Esophagus mucosa (tissue), 1 donor: Measurements from ENCODE around the gene KCNRG. TPM values are rescaled to one million over a fixed set of nuclear protein-coding genes. Genes with fewer than 3 reads are reported as not detected.
A peak's percentile ranks its signal among the peaks of the same experiment; 100 is the strongest.

Source experiments
- ATAC-seq: fragments of 200-7000 bp; cut with Tn5 transposase; one replicate; pipeline ENCODE4 v1.9.1; 2020
- total RNA-seq: library from RNA; stranded (reverse); gene quantifications from one replicate; pipeline ENCODE4 v1.2.4, GENCODE V29; 2023
- donor health status: DM: yes; HTN: yes; CAD: no.

Gene KCNRG, protein sequence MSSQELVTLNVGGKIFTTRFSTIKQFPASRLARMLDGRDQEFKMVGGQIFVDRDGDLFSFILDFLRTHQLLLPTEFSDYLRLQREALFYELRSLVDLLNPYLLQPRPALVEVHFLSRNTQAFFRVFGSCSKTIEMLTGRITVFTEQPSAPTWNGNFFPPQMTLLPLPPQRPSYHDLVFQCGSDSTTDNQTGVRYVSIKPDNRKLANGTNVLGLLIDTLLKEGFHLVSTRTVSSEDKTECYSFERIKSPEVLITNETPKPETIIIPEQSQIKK
- total RNA-seq = 0.68 TPM

DNA sequence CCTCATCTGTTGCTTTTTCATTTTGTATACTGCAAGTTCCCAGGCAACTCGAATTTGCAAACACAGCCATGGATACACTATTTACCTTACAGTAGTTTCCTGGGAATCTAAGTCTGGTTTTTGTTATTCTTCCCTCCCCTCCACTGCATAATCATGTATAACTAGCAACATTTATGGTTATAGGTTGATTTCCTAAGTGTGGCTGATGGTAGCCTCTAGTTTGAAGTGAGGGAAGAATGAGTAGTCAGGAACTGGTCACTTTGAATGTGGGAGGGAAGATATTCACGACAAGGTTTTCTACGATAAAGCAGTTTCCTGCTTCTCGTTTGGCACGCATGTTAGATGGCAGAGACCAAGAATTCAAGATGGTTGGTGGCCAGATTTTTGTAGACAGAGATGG is at the start of gene KCNRG:
Gene KCNRG (plus strand): TSS at position 187 of the 400 bp plus-strand sequence. CDS start 50 bp downstream, at position 237.
- no peak for ATAC-seq

DNA sequence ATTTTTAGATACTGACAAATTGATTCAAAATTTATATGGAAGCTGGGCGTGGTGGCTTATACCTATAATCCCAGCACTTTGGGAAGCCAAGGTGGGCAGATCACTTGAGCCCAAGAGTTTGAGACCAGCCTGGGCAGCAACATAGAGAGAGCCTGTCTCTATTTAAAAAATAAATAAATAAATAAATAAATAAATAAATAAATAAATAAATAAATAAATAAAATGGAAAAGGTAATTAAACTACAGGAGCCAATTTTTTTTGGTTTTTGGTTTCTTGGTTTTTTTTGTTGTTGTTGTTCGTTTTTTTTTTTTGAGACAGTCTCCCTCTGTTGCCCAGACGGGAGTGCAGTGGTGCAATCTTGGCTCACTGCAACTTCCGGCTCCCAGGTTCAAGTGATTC is 47.8 kb upstream of the KCNRG start:
- no peak for ATAC-seq

DNA sequence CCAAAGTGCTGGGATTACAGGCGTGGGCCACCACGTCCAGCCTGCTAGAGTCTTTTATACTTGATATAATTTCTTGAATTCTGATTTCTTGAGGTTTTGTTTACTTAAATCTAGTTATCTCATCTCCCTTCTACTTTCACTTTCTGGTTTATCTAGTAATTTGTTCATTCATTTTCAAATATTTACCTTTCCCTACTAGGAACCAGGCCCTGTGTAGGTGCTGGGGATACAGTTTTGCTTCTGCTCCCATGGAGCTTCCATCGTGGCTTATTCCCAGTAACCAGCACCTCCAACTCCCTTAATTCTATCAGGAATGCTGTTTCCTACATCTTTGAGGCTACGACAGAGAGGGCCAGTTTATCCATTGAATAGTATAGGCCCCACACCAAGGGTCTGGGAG is 42.5 kb upstream of the KCNRG start:
- no peak for ATAC-seq

DNA sequence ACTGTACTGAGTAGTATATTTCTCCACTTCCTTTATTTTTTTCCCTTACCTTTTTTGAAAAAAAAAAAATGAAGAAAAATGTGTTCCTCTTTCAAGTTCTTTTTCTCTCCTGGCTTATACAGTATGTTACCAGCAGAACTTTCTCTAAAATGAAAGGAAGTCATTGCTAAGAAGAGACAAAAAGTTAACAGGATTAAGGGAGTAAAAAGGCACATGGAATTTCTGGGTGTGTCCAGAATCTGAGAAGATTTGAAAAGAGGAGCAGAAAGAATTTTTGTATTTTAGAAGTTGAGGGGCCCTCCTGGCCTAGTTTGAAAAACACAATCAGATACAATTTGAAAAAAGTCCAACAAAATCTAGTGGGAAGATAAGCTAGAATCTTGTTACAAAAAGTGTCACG is 39.4 kb upstream of the KCNRG start:
- ATAC-seq = no peak

DNA sequence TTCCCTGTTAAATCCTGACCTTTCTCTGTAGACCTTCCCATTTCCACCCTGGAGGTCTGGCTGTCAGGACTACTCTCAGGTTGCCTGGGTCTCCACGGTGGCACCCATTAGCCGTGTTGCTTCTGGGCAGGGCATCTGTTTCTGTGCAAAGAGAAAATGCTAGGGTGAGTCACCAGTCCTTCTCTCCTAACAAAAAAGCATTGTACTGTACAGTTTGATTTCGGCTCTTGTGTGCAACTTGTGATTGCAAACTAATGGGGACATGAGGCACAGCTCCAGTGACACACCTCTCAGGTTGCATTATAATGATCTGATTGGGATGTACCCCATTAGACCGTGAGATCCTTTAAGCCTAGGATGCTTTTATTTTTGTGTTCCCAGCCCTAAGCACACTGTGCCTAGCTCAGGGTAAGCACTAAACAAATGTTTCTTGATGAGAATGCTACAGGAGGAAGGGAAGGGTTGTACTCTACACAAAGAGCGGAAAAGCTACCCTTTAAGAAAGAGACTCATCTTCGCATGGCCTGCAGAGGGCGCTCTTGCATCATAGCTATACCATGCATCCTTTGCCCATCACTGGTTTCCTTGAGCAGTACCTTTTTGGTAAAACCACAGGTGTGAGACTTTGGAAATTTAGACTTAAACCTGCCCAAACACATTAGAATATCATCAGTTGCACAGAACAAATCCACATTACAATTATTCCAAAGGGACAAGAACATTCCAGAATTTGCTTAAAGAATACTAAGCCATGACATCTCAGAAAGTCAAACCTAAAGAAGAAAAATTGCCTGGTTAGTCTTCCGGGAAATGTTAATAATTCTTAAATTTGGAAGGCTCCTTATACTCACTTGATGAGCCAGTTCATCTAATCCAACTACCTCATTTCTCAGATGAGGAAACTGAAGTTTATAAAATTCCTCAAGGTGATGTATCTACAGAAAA is 38.7 kb upstream of the KCNRG start:
- ATAC-seq = peak; percentile 90

DNA sequence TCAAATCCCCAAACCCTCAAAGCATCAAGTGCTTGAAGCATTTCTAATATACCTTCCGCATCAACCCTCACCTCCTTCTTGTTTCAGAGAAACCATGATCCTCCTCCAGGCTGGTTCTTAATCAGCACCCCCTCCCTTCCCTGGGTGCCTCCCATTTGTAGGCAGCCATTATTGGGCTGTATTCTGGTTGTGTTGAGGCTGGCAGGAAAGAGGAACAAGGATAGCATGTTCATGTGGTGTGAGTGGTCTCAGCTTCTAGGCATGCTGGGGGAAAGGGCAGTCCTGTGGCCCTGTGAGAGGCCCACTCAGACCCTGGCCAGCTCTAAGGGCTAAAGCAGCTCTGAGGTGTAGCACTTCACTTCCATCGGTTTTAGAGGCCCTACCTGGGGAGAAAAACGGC is 37.3 kb upstream of the KCNRG start:
- ATAC-seq = no peak

DNA sequence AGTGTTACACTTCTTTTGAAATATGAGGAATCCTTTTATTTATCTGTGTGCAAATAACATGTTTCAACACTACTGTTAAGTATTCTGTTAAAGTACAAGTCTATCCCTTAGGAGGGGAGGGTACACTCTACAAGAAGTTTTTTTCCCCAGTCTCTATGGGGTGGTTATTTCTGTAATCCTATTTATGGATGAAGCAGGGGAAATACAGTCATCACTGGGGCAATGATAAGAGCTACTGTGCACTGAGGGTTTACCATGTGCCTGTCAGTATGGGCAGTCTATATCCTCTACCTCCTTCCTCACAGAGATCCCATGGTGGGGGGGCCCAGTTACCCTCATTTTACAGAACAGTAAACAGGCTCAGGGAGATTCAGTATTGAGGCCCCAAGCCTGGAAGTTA is 35.0 kb upstream of the KCNRG start:
- no peak for ATAC-seq

DNA sequence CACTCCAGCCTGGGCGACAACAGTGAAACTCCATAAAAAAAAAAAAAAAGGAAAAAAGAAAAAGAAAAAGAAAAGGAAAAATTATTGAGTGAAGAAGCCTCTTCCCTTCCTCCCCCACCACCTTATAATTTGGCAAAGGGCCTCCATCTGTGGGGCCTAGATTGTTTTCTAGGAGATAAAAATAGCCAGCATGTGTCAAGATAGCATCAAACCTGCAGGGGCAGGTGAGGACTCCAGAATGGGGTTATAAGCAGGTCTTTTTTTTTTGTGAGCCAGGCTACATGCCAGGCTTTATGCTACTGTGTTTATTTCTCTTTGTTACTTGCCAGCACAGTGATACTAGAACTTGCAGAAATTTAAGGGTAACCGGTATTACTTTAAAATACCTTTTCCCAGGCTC is 30.1 kb upstream of the KCNRG start:
- ATAC-seq = no peak

DNA sequence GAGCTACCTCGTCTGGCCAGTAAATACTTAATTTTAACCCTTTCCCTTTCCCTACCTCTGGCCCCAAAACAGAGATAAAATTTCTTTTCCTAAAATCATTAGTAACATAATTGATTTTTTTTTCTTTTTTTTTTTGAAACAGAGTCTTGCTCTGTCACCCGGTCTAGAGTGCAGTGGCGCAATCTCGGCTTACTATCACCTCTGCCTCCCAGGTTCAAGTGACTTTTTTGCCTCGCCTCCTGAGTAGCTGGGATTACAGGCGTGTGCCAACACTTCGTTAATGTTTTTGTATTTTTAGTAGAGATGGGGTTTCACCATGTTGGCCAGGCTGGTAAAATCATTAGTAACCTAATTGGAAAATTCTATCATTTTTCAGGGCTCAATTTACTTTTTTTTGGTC is 28.8 kb upstream of the KCNRG start:
- ATAC-seq = no peak

DNA sequence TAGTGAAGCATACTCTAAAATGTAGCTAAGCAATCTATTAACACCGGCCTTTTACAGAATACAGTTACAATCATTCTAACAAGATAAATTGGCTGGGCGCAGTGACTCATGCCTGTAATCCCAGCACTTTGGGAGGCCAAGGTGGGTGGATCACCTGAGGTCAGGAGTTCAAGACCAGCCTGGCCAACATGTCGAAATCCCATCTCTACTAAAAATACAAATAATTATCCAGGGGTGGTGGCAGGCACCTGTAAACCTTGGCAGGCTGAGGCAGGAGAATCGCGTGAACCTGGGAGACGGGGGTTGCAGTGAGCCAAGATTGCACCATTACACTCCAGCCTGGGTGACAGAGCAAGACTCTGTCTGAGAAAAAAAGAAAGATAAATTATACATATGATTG is 24.6 kb upstream of the KCNRG start:
- ATAC-seq = peak; percentile 62

DNA sequence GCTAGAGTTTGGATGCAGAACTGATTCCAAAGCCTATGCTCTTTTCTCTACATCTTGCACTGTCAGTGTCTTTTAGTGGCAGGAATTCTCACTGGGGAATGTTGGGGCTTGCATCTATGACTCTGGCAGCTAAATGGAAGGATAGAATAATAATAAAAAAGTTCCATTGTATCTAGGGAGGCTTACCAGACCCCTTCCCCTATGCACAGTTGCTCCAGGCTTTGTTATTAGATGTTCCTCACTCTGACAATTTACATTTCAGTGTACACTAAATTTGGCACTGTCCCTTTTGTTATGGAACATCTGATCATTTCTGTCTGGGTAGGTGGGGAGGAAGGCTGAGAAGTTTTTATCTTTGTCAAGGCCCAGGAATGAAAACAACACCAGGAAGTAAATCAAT is 22.1 kb upstream of the KCNRG start:
- ATAC-seq = no peak

DNA sequence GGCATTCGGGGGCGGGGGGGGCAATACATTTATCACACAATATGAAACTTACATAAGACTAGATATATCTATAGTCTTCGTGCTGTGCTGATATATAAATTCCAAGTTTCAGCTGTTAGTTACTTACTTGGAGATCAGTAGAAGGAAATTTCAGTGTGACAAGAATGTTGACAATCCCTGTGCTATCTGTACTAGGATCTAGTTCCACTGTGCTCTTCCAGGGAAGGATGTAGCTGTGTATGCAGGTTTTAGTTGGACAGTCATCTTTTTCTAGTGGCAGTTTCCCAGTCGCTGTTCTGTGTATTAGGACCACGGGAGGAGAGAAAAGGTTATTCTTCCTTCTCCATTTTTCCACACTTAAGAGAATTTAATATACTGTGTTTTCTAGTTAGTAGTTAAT is 21.6 kb upstream of the KCNRG start:
- ATAC-seq = no peak

DNA sequence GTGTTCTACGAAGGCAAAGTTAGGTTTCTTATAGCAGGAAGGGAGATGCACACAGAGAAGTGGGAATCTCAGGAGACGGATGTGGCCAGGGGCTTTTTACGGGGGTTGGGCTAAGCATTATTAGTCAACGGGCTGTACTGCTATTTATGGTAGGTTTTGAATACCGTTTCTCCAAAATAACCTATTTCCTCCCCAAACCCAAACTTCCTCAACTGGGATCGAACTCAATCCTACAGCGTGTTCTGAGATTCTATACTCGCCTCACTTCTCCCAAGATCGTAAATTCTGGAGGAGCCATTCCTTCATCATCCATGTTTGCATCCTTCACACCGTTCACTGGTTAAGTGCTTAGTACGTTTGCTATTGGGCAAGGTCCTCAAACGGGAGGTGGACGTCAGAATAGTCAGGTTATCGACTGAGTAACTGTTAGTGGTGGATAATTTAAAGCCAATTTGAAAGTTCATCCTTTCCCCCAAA is 19.6 kb upstream of the KCNRG start:
- no peak for ATAC-seq

DNA sequence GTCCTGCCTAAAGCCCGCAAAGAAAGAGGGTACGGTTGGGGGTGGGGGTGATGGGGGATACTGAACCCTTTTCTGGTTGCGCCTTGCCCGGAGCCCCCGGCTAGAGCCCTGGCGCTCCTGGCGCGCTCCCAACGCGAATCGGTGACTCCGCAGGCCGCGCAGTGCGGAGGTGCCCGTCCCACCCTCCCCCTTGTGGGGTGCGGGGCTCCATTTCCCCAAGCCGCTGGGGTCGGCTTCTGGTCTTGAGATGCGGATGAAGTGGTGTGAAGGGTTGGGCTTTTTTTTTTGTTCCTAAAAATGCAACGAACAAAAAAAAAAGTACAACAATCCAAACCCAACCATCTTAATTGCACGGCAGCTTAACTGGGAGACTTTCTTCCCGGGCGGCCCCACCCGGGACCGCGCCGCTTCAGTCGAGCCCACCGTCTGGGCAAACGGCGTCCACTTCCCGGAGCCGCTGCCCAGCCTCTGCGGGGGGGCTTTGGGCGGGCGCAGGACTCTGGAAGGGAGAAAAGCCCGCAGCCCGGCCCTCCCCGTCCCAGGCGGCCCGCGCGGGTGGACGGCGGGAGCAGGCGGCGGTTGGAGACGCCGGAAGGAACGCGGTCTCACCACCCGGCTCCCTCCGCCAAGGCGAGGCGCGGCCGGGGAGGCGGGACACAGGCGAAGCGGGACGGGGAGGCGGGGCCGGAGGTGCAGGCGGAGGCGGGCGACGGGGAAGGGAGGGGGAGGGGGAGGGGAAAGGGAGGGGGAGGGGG is 18.9 kb upstream of the KCNRG start:
- ATAC-seq = peak; percentile 89

DNA sequence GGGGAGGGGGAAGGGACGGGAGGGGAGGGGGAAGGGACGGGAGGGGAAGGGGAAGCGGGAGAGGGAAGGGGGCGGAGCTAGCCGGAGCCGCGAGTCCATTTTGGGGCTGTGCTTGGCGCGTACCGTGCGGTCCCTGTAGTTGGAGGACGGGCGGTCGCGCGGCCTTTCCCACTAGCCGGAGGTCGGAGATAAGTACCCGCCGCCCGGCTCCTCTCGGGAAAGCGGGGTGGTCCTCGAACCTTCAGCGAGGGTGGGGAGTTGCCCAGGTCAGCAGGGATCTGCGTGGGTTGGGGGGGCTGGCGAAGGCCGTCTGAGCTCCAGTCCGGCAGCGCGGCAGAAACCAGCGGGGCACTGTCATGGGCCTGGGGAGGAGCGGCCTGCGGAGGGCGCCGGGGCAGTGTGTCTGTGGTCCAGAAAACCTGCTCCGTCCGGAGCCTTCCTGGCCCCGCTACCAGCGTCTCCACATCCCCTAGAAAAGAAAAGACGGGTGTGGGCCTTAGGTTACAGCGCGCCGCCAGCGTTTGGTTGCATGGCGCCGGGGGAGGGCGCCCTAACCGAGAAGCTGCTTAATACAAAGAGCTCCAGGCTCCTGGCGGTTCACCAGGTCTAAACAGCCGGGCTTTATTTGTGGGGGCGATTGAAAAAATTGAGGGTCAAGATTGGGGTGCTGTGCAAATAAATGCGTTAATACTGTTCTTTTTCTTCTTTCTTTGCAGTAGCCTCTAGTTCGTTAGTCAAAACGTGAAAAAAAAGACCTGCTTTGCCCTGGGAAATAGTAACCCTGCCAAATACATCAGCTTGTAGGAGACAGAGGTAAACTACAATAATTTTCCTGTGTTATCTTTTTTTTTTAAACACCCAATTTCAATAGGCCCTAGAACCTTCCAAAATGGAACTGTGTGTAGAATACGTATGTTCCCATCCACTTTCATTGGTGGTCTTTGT is 18.0 kb upstream of the KCNRG start, which contains the start of gene TRIM13:
Gene TRIM13 (plus strand): TSS at position 92 of the 945 bp plus-strand sequence. CDS start 14,899 bp downstream, outside the sequence.
- peak; percentile 82 for ATAC-seq

DNA sequence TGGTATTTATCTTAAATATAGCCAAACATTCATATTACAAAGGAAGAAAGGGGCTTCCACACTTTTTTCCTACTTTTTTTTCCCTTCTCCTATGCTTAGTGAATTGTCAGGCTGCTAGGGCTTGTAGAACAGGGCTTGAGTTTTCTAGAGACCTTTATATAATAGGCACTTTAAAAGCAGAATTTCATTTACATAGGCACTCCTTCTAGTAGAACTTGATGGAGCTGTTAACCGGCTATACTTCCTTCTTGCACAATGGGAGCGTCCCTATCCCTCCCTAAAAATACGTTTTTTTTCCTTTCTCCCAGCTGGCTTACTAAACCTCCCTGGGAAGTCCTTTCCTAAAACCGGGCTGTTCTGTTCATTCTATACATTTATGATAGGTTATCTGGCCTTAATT is 17.3 kb upstream of the KCNRG start:
- ATAC-seq = peak; percentile 75

DNA sequence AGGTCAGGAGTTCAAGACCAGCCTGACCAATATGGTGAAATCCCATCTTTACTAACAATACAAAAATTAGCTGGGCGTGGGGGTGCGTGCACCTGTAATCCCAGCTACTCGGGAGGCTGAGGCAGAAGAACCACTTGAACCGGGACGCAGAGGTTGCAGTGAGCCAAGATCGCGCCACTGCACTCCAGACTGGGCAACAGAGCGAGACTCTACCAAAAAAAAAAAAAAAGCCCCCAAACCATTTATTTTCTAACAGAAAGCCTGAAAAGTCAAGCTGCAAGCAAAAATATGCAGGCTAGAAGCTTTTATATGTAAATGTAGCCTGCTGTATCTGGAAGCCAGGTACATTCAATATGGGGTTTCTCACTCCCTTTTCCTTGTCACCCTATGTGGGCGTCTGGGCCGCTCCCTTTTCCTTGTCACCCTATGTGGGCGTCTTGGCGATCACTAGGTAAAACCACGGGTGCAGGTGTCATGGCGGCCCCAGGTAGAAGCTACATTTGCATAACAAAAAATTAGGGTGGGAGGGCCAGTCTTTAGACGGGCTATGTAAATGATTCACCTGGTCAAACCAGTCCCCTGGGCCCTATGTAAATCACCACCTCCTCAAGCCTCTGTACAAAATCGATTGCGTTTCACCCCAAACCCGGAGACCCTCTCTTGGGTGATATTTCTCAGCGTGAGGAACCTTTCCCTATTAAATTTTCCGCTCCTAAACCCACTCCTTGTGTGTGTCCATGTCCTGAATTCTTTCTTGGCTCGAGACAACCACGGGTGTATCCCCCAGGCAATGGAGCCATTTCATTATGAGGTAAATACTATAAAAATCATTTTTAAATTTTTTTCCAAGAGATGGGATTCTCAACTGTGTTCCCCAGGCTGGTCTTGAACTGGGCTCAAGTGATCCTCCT is 16.3 kb upstream of the KCNRG start:
- ATAC-seq = no peak

DNA sequence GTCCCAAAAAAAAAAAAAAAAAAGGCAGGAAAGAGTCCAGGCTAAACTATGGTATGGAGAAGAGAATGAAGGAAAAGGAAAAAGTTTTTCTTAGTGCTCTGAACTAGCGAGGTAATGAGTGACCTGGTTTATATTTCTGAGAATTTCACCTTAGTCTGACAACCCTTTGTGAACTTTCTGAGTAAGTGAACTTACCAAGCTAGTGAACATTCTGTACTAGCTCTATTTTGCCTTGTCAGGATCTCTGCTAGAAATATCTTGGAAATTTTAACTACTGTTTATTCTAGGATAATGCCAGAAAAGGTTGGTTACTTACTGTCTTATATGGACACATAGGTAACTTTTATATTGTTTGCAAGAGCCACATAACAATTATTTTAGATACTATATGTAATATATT is 14.0 kb upstream of the KCNRG start:
- ATAC-seq = no peak

DNA sequence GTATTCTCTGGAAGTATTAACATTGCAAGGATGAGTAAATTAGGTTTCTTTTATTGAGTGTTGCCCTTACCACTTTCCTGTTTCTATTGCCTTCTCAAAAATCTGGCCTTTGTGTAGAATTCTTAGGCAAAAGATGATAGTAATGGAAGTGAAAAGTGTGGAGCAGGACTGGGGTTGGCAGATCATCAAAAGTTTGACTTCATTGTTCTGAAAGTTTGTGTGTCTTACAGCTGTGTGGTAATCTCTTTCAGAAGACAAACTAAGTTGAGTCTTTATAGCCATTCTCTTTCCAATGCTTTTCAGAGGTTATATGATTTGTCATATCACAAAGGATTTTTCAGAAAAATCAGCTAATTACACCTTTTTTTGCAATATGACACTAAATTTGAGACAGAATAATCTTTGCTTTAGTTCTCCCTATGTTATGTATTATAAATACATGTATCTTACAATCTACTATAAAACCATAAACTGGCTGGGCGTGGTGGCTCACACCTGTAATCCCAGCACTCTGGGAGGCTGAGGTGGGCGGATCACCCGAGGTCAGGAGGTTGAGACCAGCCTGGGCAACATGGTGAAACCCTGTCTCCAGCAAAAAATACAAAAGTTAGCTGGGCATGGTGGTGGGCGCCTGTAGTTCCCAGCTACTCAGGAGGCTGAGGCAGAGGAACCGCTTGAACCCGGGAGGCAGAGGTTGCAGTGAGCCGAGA is 8.7 kb upstream of the KCNRG start:
- ATAC-seq = no peak

DNA sequence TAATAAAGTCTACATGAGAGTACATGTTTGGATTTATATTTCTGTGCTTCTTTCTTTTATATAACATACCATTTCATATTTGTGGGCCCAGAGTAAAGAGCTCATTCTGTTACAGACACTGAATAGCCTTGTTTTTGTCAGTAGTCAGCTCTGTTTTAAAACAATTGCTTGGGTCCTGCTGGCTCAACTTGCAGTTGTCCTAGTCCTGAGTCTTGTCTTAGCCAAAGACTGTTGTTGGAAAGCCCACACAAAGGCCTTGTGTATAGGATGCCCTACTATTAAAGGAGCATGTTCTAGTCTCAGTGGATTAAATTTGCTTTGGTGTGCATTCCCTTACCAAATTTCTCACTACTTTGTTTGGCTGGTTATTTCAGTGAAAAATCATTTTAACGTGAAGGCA is 3.8 kb upstream of the KCNRG start:
- ATAC-seq = no peak
